H9 (cell line): ENCODE results near the gene PPP2R2B. TPM values are rescaled to one million over a fixed set of nuclear protein-coding genes. Genes with fewer than 3 reads are reported as not detected.

ENCODE experiments used
- DNase-seq: peaks from one replicate; pipeline ENCODE4 v3.0.0-alpha.2; 2017
- H2AFZ ChIP-seq: one replicate; pipeline ENCODE4 v1.6.1; 2013; ENCODE audit warnings: mild to moderate bottlenecking, low read length, control low read depth, moderate library complexity
- H2AK5ac ChIP-seq: 2 replicates; pipeline ENCODE4 v1.6.1; 2013; ENCODE audit warnings: low read length, control low read depth, mixed read lengths; ENCODE audit not compliant: insufficient read length
- H2BK120ac ChIP-seq: one replicate; pipeline ENCODE4 v1.6.1; 2013; ENCODE audit warnings: low read depth, mild to moderate bottlenecking, low read length, control low read depth, inconsistent platforms; ENCODE audit not compliant: poor library complexity, severe bottlenecking
- H2BK12ac ChIP-seq: 2 replicates; pipeline ENCODE4 v1.6.1; 2013; ENCODE audit warnings: low read length, control low read depth, mixed read lengths, low read depth; ENCODE audit not compliant: insufficient read length
- H2BK15ac ChIP-seq: 2 replicates; pipeline ENCODE4 v1.6.1; 2013; ENCODE audit warnings: low read depth, low read length, control low read depth
- H2BK20ac ChIP-seq: one replicate; pipeline ENCODE4 v1.6.1; 2013; ENCODE audit warnings: low read depth, mild to moderate bottlenecking, low read length, control low read depth, inconsistent platforms; ENCODE audit not compliant: poor library complexity, severe bottlenecking
- H2BK5ac ChIP-seq: 2 replicates; pipeline ENCODE4 v1.6.1; 2013; ENCODE audit warnings: low read length, control low read depth, mixed read lengths; ENCODE audit not compliant: insufficient read length
- H3K14ac ChIP-seq: 2 replicates; pipeline ENCODE4 v1.6.1; 2013; ENCODE audit warnings: low read length, control low read depth; ENCODE audit not compliant: insufficient read depth
- H3K18ac ChIP-seq: 2 replicates; pipeline ENCODE4 v1.6.1; 2013; ENCODE audit warnings: low read depth, mild to moderate bottlenecking, mixed read lengths, low read length, control low read depth; ENCODE audit not compliant: insufficient read length
- H3K23ac ChIP-seq: 2 replicates; pipeline ENCODE4 v1.6.1; 2013; ENCODE audit warnings: low read length, control low read depth, mixed read lengths, low read depth; ENCODE audit not compliant: insufficient read length
- H3K23me2 ChIP-seq: 2 replicates; pipeline ENCODE4 v1.6.1; 2013; ENCODE audit warnings: low read depth, mild to moderate bottlenecking, mixed read lengths, low read length, control low read depth; ENCODE audit not compliant: insufficient read length, poor library complexity, severe bottlenecking
- H3K27ac ChIP-seq: 2 replicates; pipeline ENCODE4 v1.5.1; 2013; ENCODE audit warnings: low read length, control low read depth, mixed read lengths, low read depth; ENCODE audit not compliant: insufficient read length
- H3K27me3 ChIP-seq: 2 replicates; pipeline ENCODE4 v1.6.1; 2013; ENCODE audit warnings: low read length, control low read depth, inconsistent platforms; ENCODE audit not compliant: insufficient read depth
- H3K4ac ChIP-seq: 2 replicates; pipeline ENCODE4 v1.6.1; 2013; ENCODE audit warnings: low read depth, mild to moderate bottlenecking, control low read depth, inconsistent platforms, low read length, moderate library complexity
- H3K4me1 ChIP-seq: 2 replicates; pipeline ENCODE4 v1.6.1; 2013; ENCODE audit warnings: low read length, control low read depth, inconsistent platforms; ENCODE audit not compliant: insufficient read depth
- H3K4me2 ChIP-seq: 2 replicates; pipeline ENCODE4 v1.6.1; 2013; ENCODE audit warnings: low read length, control low read depth, mixed read lengths; ENCODE audit not compliant: insufficient read length, insufficient read depth
- H3K56ac ChIP-seq: 2 replicates; pipeline ENCODE4 v1.6.1; 2013; ENCODE audit warnings: low read depth, mild to moderate bottlenecking, mixed read lengths, low read length, control low read depth; ENCODE audit not compliant: insufficient read length
- H3K79me1 ChIP-seq: 2 replicates; pipeline ENCODE4 v1.6.1; 2013; ENCODE audit warnings: low read depth, mild to moderate bottlenecking, moderate library complexity, low read length, control low read depth, inconsistent platforms; ENCODE audit not compliant: insufficient read depth, poor library complexity, severe bottlenecking
- H3K79me2 ChIP-seq: 2 replicates; pipeline ENCODE4 v1.6.1; 2013; ENCODE audit warnings: low read length, control low read depth, inconsistent platforms; ENCODE audit not compliant: insufficient read depth
- H3K9ac ChIP-seq: 2 replicates; pipeline ENCODE4 v1.6.1; 2013; ENCODE audit warnings: low read length, control low read depth, mixed read lengths; ENCODE audit not compliant: insufficient read length; ENCODE audit errors: extremely low read depth
- H3K9me3 ChIP-seq: one replicate; pipeline ENCODE4 v1.6.1; 2013; ENCODE audit warnings: low read depth, low read length, inconsistent platforms; ENCODE audit not compliant: control insufficient read depth
- H3T11ph ChIP-seq: one replicate; pipeline ENCODE4 v1.6.1; 2013; ENCODE audit warnings: mild to moderate bottlenecking, low read length, control low read depth, inconsistent platforms
- H4K20me1 ChIP-seq: one replicate; pipeline ENCODE4 v1.6.1; 2013; ENCODE audit not compliant: control insufficient read depth, insufficient read length, insufficient read depth
- H4K5ac ChIP-seq: 2 replicates; pipeline ENCODE4 v1.6.1; 2013; ENCODE audit warnings: low read depth, mild to moderate bottlenecking, mixed read lengths, low read length, control low read depth; ENCODE audit not compliant: insufficient read length
- H4K8ac ChIP-seq: replicated peaks from 2 replicates; pipeline ENCODE4 v1.6.1; 2013; ENCODE audit warnings: low read length, control low read depth, mixed read lengths, low read depth; ENCODE audit not compliant: insufficient read length
- H4K91ac ChIP-seq: 2 replicates; pipeline ENCODE4 v1.6.1; 2013; ENCODE audit warnings: low read depth, mild to moderate bottlenecking, moderate library complexity, mixed read lengths, low read length, control low read depth; ENCODE audit not compliant: insufficient read length
- H3K27ac Mint-ChIP-seq, 3 experiments: 2 replicates in 2 of 3; 3 replicates in 1 of 3; pipeline ENCODE4 v1.8.0; 2020 to 2021; ENCODE audit warnings: mixed read lengths in 3 of 3, mild to moderate bottlenecking in 1 of 3, moderate library complexity in 1 of 3
- H3K27me3 Mint-ChIP-seq: 2 replicates; pipeline ENCODE4 v1.8.0; 2021; ENCODE audit warnings: low read depth, mild to moderate bottlenecking, moderate library complexity, mixed read lengths
- H3K36me3 Mint-ChIP-seq, 3 experiments: 2 replicates in 2 of 3; 3 replicates in 1 of 3; pipeline ENCODE4 v1.8.0; 2020 to 2021; ENCODE audit warnings: low read depth in 3 of 3, mixed read lengths in 3 of 3; ENCODE audit not compliant: insufficient read depth in 1 of 3
- H3K4me1 Mint-ChIP-seq, 2 experiments: 2 replicates each; pipeline ENCODE4 v1.8.0; 2020; ENCODE audit warnings: mixed read lengths in 2 of 2
- H3K4me3 Mint-ChIP-seq, 2 experiments: 2 replicates in 1 of 2; 3 replicates in 1 of 2; pipeline ENCODE4 v1.8.0; 2020 to 2021; ENCODE audit warnings: mild to moderate bottlenecking in 2 of 2, mixed read lengths in 2 of 2, moderate library complexity in 1 of 2
- H3K9me3 Mint-ChIP-seq, 2 experiments: 2 replicates in 1 of 2; 3 replicates in 1 of 2; pipeline ENCODE4 v1.8.0; 2020; ENCODE audit warnings: mild to moderate bottlenecking in 2 of 2, mixed read lengths in 2 of 2, moderate library complexity in 1 of 2
- CTCF ChIP-seq: fragments of 200-600 bp; sonication (generic); conservative IDR thresholded peaks from 3 replicates; pipeline ENCODE4 v1.8.0; 2021; ENCODE audit warnings: antibody characterized with exemption, mild to moderate bottlenecking
- WGBS: extraction: QIAGEN DNeasy Blood & Tissue Kit; methylation state at CpG from one replicate; pipeline ENCODE4 v1.1.7; 2013; ENCODE audit warnings: missing lambda C conversion rate, low lambda C conversion rate, mixed read lengths; ENCODE audit not compliant: insufficient read length; ENCODE audit errors: extremely low coverage; 5-methylcytosine and 5-hydroxymethylcytosine counted together
- total RNA-seq: library from RNA; stranded (reverse); gene quantifications from 2 replicates; pipeline ENCODE4 v1.2.1, GENCODE V29; 2021

PPP2R2B gene
- total RNA-seq, 1 experiment from 2014 or later = 14.3 TPM

GRCh38 chr5:146862641-146863040 is 15.9 kb downstream of the PPP2R2B start:
- H4K91ac ChIP-seq = no peak overlapping the region
- H2BK5ac ChIP-seq = no peak overlapping the region
- peak overlapping the region; percentile 53 for H3T11ph ChIP-seq
- no peak overlapping the region for H3K4me3 Mint-ChIP-seq
- H2BK15ac ChIP-seq = no peak overlapping the region
- TF ChIP-seq CTCF = no peak
- no peak overlapping the region for H3K4ac ChIP-seq
- no peak overlapping the region for H2BK12ac ChIP-seq
- DNase-seq = no peak
- H3K27ac ChIP-seq = no peak overlapping the region
- no peak overlapping the region for H4K8ac ChIP-seq
- no peak overlapping the region for H2BK120ac ChIP-seq
- H3K9ac ChIP-seq = no peak overlapping the region
- WGBS = no CpG with 5 or more reads among the region's 1 CpG
- H4K5ac ChIP-seq = no peak overlapping the region
- no peak overlapping the region for H3K23ac ChIP-seq
- H3K14ac ChIP-seq = no peak overlapping the region
- H3K27ac Mint-ChIP-seq = peak overlapping the region in 1 of 3 experiments; percentile 82; a peak in 1 of 7 replicates
- no peak overlapping the region for H3K4me2 ChIP-seq
- no peaks in the 10 kb centered on the region for H3K9me3 Mint-ChIP-seq
- no peaks in the 10 kb centered on the region for H3K27me3 Mint-ChIP-seq
- no peak overlapping the region for H3K56ac ChIP-seq
- peaks cover 8% of the 10 kb centered on the region for H3K79me1 ChIP-seq
- H2AK5ac ChIP-seq = no peak overlapping the region
- no peaks in the 10 kb centered on the region for H4K20me1 ChIP-seq
- H3K18ac ChIP-seq = no peak overlapping the region
- no peaks in the 10 kb centered on the region for H3K79me2 ChIP-seq
- peaks cover 12 to 25% of the 10 kb centered on the region in 2 experiments for H3K4me1 Mint-ChIP-seq
- H3K27me3 ChIP-seq = no peaks in the 10 kb centered on the region
- H3K23me2 ChIP-seq = no peaks in the 10 kb centered on the region
- peaks cover 0 to 10% (median 0%) of the 10 kb centered on the region in 3 experiments; a peak in 5 of 7 replicates for H3K36me3 Mint-ChIP-seq
- no peaks in the 10 kb centered on the region for H3K9me3 ChIP-seq
- no peak overlapping the region for H2AFZ ChIP-seq
- H2BK20ac ChIP-seq = no peak overlapping the region
- H3K4me1 ChIP-seq = peaks cover 5% of the 10 kb centered on the region; the same call in 1 of the 2 replicates
